GM15510 (cell line): ENCODE data around the gene GMNN.

ENCODE experiments used
- POLR2A ChIP-seq: IDR thresholded peaks from 3 replicates; pipeline ENCODE4 v1.6.1; 2011; ENCODE audit warnings: borderline replicate concordance; ENCODE audit not compliant: insufficient read length; ENCODE audit errors: extremely low read depth

GMNN gene

DNA sequence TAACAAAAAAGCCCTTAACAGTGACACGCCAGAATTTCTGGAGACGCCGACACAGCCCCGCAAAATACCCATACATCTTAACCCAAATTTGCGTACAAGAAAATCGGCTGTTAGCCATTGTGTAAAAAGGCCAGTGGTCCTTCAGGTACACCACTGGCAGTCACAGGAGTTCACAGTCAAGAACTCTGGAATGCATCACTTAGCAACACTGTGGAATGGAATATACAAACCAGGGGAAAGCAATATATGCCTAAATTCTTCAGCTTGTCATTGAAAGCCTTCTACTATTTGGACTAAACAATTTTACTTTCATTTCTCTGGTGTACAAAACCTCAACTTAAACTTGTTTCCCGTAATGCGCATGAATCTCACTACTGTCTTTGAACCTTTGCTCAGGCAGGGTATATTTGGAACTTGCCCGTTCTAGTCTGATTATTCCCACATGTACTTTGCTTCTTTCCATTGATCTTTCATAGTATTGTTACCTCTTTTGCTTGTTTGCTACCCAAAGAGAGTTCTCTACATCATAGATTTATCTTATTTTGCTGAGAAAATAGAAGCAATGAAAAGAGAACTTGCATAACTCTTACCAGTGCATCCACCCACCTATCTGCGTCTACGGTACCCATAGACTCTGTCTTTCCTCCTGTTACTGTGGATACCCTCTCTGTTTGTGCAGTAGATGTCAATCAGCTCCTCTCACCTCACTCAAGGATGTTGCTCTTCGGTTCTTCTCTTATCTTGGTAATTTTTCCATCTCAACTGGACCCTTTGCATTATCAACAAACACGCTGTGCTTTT, 24.2 kb downstream of the GMNN start, which contains the start of gene ARMH2:
ARMH2 (minus strand) TSS at position 178 of the 801 bp plus-strand sequence; CDS start at position 118, 60 bp downstream.
- no peak for TF ChIP-seq POLR2A

DNA sequence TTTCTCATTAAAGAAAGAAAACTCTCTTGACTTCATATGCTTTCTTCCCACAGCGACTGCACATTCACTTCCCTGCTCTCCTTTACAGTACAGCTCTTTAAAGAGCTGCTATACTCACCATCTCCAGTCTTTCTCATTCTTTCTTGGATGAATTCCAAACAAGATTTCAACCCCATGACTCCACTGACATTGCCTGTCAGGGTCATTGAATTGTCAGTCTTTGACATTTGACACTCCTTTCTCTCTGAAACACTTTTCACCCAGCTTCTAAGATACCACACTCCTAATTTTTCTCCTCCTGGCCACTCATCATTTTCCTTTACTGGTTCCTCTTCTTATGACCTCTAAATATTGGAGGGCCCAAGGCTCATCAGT, 24.8 kb downstream of the GMNN start:
- no peak for TF ChIP-seq POLR2A

DNA sequence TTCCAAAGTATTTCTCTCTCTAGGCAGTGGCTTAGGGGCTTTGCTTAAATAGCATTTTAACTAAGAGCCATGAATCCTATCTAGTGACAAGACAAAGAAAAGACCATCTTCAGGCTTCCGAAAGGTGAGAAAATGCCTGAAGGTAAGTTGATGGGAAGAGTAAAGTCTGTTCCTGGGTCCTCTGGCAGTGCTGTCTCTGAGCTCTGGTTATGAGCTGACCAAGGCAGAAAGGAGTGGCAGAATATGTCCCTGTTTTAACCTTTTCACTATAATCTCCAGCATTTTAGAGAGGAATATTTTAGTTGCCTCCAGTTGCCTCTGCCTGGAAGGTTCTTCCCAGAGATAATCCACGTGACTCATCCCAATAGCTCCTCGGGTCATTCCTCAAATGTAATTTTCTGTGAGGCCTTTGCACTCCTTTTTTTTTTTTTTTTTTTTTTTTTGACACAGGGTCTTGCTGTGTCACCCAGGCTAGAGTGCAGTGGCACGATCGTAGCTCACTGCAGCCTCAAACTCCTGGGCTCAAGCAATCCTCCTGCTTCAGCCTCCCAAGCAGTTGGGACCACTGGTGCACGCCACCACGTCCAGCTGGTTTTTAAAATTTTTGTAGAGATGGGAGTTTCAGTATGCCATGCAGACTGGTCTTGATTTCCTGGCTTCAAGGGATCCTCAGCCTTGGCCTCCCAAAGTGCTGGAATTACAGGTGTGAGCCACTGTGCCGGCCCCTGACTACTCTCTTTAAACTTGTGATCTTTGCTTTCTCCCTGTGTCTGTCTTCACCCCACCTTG, 27.7 kb downstream of the GMNN start:
- no peak for TF ChIP-seq POLR2A

DNA sequence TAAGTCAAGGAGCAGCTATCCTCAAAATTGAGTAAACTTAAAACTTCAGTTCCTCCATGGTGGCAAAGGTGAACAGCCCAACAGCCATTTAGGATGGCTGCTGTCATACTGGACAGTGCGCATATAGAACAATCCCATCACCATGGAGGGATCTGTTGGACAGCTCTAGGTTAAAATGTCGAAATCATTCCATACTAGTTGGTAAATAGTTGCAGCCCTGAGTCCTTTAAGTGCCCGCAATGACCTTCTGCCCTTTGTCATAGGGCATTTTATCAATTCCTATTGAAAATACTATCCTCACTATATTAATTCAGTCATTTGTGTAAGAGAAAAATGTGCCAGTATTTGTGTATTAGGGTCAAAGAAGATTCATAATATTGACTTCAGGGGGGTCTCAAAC, 32.8 kb downstream of the GMNN start:
- TF ChIP-seq POLR2A = no peak

DNA sequence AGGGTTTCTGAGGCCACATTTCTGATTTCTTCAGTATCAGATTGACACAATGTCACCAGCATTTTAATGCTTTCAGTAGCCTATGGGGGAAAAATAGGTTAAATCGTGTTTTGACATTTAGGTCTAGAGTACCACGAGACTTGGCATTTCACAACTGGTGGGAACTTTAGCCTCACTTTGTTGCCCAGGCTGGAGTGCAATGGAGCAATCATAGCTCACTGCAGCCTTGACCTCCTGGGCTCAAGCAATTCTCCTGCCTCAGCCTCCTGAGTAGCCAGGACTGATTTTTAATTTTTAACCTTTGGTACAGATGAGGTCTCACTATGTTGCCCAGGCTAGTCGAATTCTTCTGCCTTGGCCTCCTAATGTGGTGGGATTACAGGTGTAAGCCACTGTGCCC, 35.0 kb downstream of the GMNN start:
- no peak for TF ChIP-seq POLR2A

DNA sequence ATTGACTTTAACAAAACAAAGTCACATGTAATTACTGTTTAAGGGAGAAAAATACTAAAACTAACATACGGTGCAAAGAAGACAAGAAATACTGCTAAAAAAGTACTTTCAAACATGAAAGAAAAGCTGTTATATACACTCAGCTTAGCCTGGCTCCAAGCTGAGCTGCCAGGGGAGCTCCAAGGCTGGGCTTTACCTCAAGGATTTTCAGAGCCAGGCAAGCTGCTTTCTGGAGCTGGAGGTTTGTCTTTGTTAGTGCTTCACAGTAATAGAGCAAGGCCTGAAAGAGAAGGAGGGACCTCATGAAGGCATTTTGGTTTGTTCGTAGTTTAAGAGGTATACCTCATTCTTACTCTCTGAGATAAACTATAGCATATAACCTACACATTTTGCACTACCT, 43.6 kb downstream of the GMNN start:
- no peak for TF ChIP-seq POLR2A

DNA sequence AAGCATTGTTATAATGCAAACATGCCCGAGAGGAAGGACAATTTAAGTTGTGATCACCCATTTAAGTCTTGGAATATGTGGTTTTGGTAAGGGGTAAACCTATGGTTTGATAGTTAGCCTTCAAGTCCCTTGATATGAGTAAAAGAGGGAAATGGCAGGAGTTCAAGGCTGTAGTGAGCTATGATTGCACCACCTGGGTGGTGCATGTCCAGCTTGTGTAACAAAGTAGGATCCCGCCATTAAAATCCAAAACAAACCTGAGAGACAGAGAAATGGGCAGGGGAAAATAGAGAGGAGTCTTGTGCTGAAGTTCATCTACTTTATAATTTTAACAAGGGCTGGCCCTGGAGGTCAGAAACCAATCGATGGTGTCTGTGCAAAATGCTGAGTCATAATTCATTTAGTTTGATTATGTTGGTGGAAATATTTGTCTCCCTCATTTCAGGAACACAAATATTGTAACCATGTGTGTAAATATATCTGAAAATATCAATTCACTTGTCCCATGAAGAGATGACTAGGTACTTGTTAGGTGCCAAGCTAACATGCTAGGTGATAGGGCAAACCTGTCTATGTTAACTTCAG, 47.2 kb downstream of the GMNN start:
- no peak for TF ChIP-seq POLR2A

DNA sequence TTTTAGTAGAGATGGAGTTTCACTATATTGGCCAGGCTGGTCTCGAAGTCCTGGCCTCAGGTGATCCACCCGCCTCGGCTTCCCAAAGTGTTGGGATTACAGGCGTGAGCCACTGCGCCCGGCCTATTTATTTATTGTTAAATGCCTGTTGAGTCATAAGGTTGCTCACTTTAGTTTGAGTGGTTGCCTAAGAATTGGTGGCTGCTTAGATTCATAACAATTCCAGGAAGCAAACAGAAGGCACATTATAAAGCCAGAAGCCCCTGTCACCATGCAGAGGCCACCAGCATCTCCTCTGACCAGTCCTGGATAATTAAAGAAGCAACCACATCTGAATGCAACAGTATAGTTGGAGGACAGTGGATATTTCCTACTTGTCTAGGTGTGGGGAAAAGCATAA, 48.0 kb downstream of the GMNN start:
- TF ChIP-seq POLR2A = no peak

DNA sequence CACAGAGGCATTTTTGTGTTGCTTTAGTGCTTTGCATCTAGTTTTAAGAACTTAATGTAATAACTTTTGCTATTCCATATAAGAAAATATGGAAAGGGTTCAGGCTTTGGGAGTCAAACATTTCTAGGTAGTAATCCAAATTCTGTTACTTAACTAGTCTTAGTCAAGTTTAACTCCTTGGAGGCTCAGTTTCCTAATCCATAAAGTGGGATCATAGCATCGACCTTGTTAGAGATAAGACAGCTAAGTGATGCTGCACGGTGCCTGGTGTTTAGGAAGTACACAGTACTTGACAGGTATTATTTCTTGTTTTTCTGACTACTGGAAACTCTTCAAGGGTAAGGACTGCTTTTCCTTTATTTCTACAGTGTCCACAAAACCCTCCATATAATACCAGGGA, 48.4 kb downstream of the GMNN start:
- no peak for TF ChIP-seq POLR2A

DNA sequence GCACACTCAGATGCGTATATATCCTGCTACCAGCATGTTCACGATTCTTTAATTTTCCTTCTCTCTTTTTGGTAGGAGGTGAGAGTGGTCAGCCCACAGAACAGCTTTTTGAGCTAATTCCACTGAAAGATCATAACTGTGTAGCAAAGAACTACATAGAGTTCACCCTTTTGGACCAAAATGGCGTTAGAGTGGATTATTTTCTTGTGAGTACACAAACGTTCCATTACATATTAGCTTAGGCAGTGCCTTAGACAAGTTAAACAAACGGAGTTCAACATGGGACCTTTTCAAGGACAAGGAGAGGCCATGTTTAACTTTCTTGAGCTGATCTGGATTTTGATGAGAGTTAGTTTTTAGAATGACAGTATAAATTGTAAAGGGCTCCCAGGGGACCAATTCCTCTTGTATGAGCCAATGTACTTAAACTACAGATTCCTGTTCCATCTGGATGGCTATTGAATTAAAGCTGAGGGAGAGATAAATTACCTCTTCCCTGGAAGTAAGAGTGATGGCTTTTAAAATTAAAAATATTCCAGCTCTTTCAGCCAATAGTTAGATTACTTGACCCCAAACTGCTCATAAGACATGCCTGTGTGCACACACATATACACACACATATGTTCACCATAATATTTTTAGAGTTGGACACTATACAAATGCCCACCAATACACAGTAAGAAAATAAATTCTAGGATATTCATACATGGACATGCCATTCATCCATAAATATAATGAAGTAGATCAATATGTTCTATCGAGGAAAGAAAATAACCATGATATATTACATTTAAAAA, 49.6 kb downstream of the GMNN start:
- TF ChIP-seq POLR2A = no peak

DNA sequence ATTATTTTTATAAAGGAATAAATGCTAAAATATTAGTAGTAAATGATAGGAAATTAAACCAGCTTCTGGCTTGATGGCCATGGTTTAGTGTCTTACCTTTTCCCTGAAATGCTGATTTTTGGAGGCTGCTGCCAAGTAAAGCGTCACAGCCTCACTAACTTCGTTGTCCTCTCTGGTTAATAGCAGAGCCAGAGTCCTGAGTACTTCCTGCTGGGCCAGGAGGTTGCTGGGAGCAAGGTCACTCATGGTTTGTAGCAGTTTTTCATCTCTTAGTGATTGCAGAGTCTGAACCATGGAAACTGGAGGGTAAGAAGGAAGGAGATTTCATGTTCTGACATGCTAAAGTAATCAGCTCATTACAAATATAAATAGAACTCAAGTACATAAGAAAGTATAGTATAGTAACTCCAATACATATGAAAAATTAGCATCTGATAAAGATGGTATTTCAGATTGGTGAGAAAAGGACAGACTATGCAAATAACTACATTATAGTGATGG, 50.4 kb downstream of the GMNN start:
- no peak for TF ChIP-seq POLR2A

DNA sequence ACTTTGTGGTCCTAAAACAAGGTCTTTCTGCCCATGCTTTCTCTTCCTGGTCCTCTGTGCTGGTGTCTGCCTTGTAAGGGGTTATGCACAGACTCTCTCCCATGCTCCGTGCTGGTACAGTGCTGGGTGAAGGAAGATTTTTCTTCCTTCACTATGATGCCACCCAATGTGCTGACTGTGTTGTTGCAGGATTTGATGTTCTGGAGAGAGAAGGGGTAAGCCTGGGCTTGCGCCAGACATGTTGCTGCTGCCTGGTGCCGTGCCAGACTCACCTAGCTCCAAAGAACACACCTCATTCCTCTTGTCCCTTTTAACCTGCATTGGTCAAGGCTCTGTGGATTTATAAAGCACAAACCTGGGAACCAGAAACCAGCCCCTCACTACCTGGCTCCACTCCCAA, 52.4 kb downstream of the GMNN start:
- TF ChIP-seq POLR2A = no peak

DNA sequence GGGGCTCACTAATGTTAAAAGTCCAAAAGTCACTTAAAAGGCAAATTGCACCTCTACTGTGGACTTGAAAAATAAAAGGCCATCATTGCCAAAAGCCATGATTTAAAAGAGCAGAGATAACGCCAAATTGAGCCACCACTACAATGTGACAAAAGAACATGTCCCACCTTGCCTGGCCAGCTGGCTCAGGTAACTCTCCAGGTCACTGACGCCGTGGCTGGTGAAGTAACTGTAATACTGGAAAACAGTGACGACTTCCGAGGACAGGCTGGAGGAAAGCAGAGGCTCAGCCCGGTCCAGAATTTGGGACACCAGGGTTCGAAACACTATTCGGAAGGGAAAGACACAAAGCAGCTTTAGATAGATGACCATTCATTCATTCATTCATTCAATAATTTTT, 53.2 kb downstream of the GMNN start:
- TF ChIP-seq POLR2A = no peak

DNA sequence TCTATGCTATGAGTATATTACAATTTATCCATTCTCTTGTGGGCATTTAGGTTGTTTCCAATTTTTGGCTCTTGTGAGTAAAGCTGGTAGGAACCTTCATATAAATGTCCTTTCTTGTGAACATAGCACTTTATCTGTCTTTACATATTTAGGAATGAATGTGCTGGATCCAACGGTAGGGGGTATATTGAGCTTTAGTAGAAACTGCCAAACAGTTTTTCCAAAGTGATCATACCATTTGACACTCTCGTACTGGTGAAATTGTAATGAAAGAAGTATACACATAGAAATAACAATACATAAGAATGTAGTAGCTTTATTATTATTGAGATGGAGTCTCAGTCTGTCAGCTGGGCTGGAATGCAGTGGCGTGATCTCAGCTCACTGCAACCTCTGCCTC, 54.9 kb downstream of the GMNN start:
- no peak for TF ChIP-seq POLR2A
